NCI-H526 (cell line): ENCODE measurements around the gene CDK17.

Source experiments
- DNase-seq, 2 experiments: peaks; one replicate each; lab custom pipeline; 2025; lab: John Stamatoyannopoulos, UW

Gene CDK17

GRCh38 chr12:96261557-96261956 lies 138.7 kb downstream of the CDK17 start:
- DNase-seq = no peak

- DNase-seq = no peak
These were observed 139.6 kb downstream of the CDK17 start for GRCh38 chr12:96260644-96261043.

GRCh38 chr12:96260231-96260630 lies 140.0 kb downstream of the CDK17 start:
- DNase-seq = no peak

GRCh38 chr12:96258104-96258961 lies 141.9 kb downstream of the CDK17 start:
- peak; percentile 14 to 62 for DNase-seq

- peak; percentile 22 to 42 for DNase-seq
These were observed 142.6 kb downstream of the CDK17 start for GRCh38 chr12:96257550-96258103.

- DNase-seq = no peak
These were observed 143.4 kb downstream of the CDK17 start for GRCh38 chr12:96256672-96257361.

- no peak for DNase-seq
These were observed 145.2 kb downstream of the CDK17 start for GRCh38 chr12:96255077-96255476.

- no peak for DNase-seq
These were observed 150.0 kb downstream of the CDK17 start for GRCh38 chr12:96250119-96250685.

- DNase-seq = no peak
These were observed 150.8 kb downstream of the CDK17 start for GRCh38 chr12:96249196-96250118.

- DNase-seq = no peak
These were observed 151.9 kb downstream of the CDK17 start for GRCh38 chr12:96248136-96248931.

GRCh38 chr12:96247563-96247962 lies 152.7 kb downstream of the CDK17 start:
- no peak for DNase-seq

- no peak for DNase-seq
These were observed 153.2 kb downstream of the CDK17 start for GRCh38 chr12:96246926-96247505.

GRCh38 chr12:96244826-96245225 lies 155.4 kb downstream of the CDK17 start:
- no peak for DNase-seq

- no peak for DNase-seq
These were observed 157.6 kb downstream of the CDK17 start for GRCh38 chr12:96242597-96242996.

- DNase-seq = no peak
These were observed 158.4 kb downstream of the CDK17 start for GRCh38 chr12:96241846-96242256.

- no peak for DNase-seq
These were observed 158.8 kb downstream of the CDK17 start for GRCh38 chr12:96241431-96241830.

- peak in 1 of 2 experiments; percentile 20 for DNase-seq
These were observed 159.6 kb downstream of the CDK17 start for GRCh38 chr12:96240656-96241055.

GRCh38 chr12:96239711-96240635 lies 160.3 kb downstream of the CDK17 start:
- DNase-seq = peak; percentile 15 to 63
